Kidney tubule cell (primary cell): ENCODE results near the gene LY6G6D.

Source experiments
- DNase-seq: peaks from one replicate; pipeline ENCODE4 v3.0.0-alpha.2; 2018; ENCODE audit warnings: low spot score

Gene LY6G6D

GRCh38 chr6:31715022-31715958 is at the start of gene LY6G6D:
LY6G6D (plus strand) TSS chr6:31715348; CDS start chr6:31715356, 8 bp downstream.
- DNase-seq = no peak

GRCh38 chr6:31665501-31666336 is 49.4 kb upstream of the LY6G6D start, which contains the start of gene CSNK2B:
CSNK2B (plus strand) TSS chr6:31666080; CDS start chr6:31666832, 752 bp downstream.
- peak; percentile 98 for DNase-seq

- DNase-seq = no peak
Measured at GRCh38 chr6:31666337-31666965, 48.7 kb upstream of the LY6G6D start.

- no peak for DNase-seq
Measured at GRCh38 chr6:31669676-31670075, 45.5 kb upstream of the LY6G6D start, which contains the start of gene LY6G5B. LY6G5B (plus strand) TSS chr6:31669976; CDS start chr6:31670951, 975 bp downstream.

GRCh38 chr6:31676322-31676903 is 38.7 kb upstream of the LY6G6D start:
- no peak for DNase-seq

- DNase-seq = no peak
Measured at GRCh38 chr6:31676904-31677303, 38.2 kb upstream of the LY6G6D start.

GRCh38 chr6:31677955-31678354 is 37.2 kb upstream of the LY6G6D start:
- DNase-seq = no peak

GRCh38 chr6:31680226-31681134 is 34.7 kb upstream of the LY6G6D start, which contains the start of gene LY6G5C:
LY6G5C (minus strand) TSS chr6:31681067; CDS start chr6:31680373, 694 bp downstream.
- DNase-seq = peak; percentile 91

- peak; percentile 86 for DNase-seq
Measured at GRCh38 chr6:31681135-31681671, 33.9 kb upstream of the LY6G6D start.

- DNase-seq = no peak
Measured at GRCh38 chr6:31683591-31683990, 31.6 kb upstream of the LY6G6D start.

- DNase-seq = no peak
Measured at GRCh38 chr6:31686483-31686882, 28.7 kb upstream of the LY6G6D start.

GRCh38 chr6:31687321-31687720 is 27.8 kb upstream of the LY6G6D start:
- DNase-seq = no peak

GRCh38 chr6:31687860-31688693 is 27.1 kb upstream of the LY6G6D start:
- DNase-seq = no peak

GRCh38 chr6:31689249-31690110 is 25.7 kb upstream of the LY6G6D start:
- DNase-seq = no peak

GRCh38 chr6:31690231-31691077 is 24.7 kb upstream of the LY6G6D start:
- peak; percentile 16 for DNase-seq

- no peak for DNase-seq
Measured at GRCh38 chr6:31691078-31691463, 24.1 kb upstream of the LY6G6D start.

GRCh38 chr6:31691564-31692108 is 23.5 kb upstream of the LY6G6D start:
- DNase-seq = no peak
